Tibial nerve (tissue), 4 donors: Measurements from ENCODE around the gene PACSIN3. TPM values are rescaled to one million over a fixed set of nuclear protein-coding genes. Genes with fewer than 3 reads are reported as not detected.
A peak's percentile ranks its signal among the peaks of the same experiment; 100 is the strongest.

Experiments used
- DNase-seq, 2 donors: peaks; one replicate each; pipeline ENCODE4 v3.0.0-alpha.2; 2019; ENCODE audit warnings: low spot score in 2 of 2
- H3K27ac ChIP-seq, 4 donors: fragments of 200-600 bp; sonication (generic) in 3 of 4; one replicate each; pipeline ENCODE4 v1.5.1; 2017 to 2019; ENCODE audit warnings: mild to moderate bottlenecking in 1 of 4
- H3K27me3 ChIP-seq, 2 donors: fragments of 200-600 bp; sonication (generic) in 1 of 2; one replicate each; pipeline versions ENCODE4 v1.5.1 to v1.6.0; 2017 to 2019
- H3K36me3 ChIP-seq, 3 donors: fragments of 200-600 bp; sonication (generic); one replicate each; pipeline ENCODE4 v1.5.1; 2018 to 2019
- H3K4me1 ChIP-seq, 4 donors: fragments of 200-600 bp; sonication (generic) in 3 of 4; one replicate each; pipeline ENCODE4 v1.5.1; 2017 to 2019
- H3K4me3 ChIP-seq, 4 donors: fragments of 200-600 bp; sonication (generic) in 3 of 4; one replicate each; pipeline ENCODE4 v1.5.1; 2017 to 2019; ENCODE audit warnings: mild to moderate bottlenecking in 1 of 4, moderate library complexity in 1 of 4
- H3K9me3 ChIP-seq, 4 donors: fragments of 200-600 bp; sonication (generic) in 3 of 4; one replicate each; pipeline ENCODE4 v1.5.1; 2017 to 2019
- CTCF ChIP-seq, 5 experiments: fragments of 200-600 bp in 3 of 5; fragments of 450-650 bp in 2 of 5; sonication (generic) in 3 of 5; IDR thresholded peaks; one replicate each; pipeline ENCODE4 v1.5.1; 2016 to 2019; ENCODE audit warnings: antibody characterized with exemption in 5 of 5, mild to moderate bottlenecking in 3 of 5, moderate library complexity in 2 of 5
- EP300 ChIP-seq, 2 donors: sonication (generic); formaldehyde crosslinking; IDR thresholded peaks; one replicate each; pipeline ENCODE4 v1.6.1; 2017; ENCODE audit warnings: antibody characterized with exemption in 2 of 2, mild to moderate bottlenecking in 1 of 2
- POLR2A ChIP-seq, 2 donors: fragments of 450-650 bp; IDR thresholded peaks; one replicate each; pipeline ENCODE4 v1.6.1; 2017; ENCODE audit warnings: antibody characterized with exemption in 2 of 2, mild to moderate bottlenecking in 2 of 2, moderate library complexity in 2 of 2
- WGBS, 2 donors: methylation state at CpG; one replicate each; pipeline ENCODE4 v1.1.5; 2018; 5-methylcytosine and 5-hydroxymethylcytosine counted together
- total RNA-seq, 4 donors: library from RNA; depleted of rRNA; stranded (reverse); fragments of >200 nt; gene quantifications; one replicate each; pipeline ENCODE4 v1.1.0, GENCODE V29; 2016

PACSIN3 gene
- total RNA-seq, 4 donors from 2014 or later = 44.8 to 69.0 (median 61.6) TPM

- 57 to 60% methylated on average over 18 of the region's 18 CpGs for WGBS, 2 donors
- DNase-seq = no peak
- Histone ChIP-seq H3K9me3 (no peaks in the 10 kb centered on the region), H3K27me3 (no peaks in the 10 kb centered on the region), H3K4me1 (peaks cover 0 to 25% (median 8%) of the 10 kb centered on the region in 4 donors), H3K36me3 (peaks cover 0 to 36% (median 0%) of the 10 kb centered on the region in 3 donors), H3K27ac (no peak overlapping the region), H3K4me3 (no peak overlapping the region)
- no peak for TF ChIP-seq EP300 (IDR thresholded peaks at IDR 0.05)
- TF ChIP-seq POLR2A (IDR thresholded peaks at IDR 0.05) = no peak
- no peak for TF ChIP-seq CTCF (IDR thresholded peaks at IDR 0.05)
Measured at GRCh38 chr11:47154616-47155570, 31.3 kb downstream of the PACSIN3 start.

GRCh38 chr11:47152953-47153950 is 33.0 kb downstream of the PACSIN3 start:
- Histone ChIP-seq H3K9me3 (no peaks in the 10 kb centered on the region), H3K27ac (peak overlapping the region in 2 of 4 donors; percentile 52 to 58), H3K4me3 (no peak overlapping the region), H3K4me1 (peaks cover 0 to 41% (median 8%) of the 10 kb centered on the region in 4 donors), H3K36me3 (peaks cover 0 to 22% (median 0%) of the 10 kb centered on the region in 3 donors), H3K27me3 (no peaks in the 10 kb centered on the region)
- 42 to 44% methylated on average over 11 of the region's 11 CpGs for WGBS, 2 donors
- TF ChIP-seq POLR2A (IDR thresholded peaks at IDR 0.05) (no peak), CTCF (IDR thresholded peaks at IDR 0.05) (peak; percentile 90 to 96 (median 93)), EP300 (IDR thresholded peaks at IDR 0.05) (peak in 1 of 2 donors; percentile 73)
- DNase-seq = peak; percentile 80 to 93

- peaks cover 0 to 43% (median 8%) of the 10 kb centered on the region in 4 donors for H3K4me1 ChIP-seq
- no peaks in the 10 kb centered on the region for H3K27me3 ChIP-seq
- H3K27ac ChIP-seq = peak overlapping the region in 2 of 4 donors; percentile 52 to 58
- H3K9me3 ChIP-seq = no peaks in the 10 kb centered on the region
- WGBS, 2 donors = 80 to 88% methylated on average over 16 of the region's 16 CpGs
- peaks cover 0 to 18% (median 0%) of the 10 kb centered on the region in 3 donors for H3K36me3 ChIP-seq
- no peak overlapping the region for H3K4me3 ChIP-seq
- no peak for TF ChIP-seq POLR2A (IDR thresholded peaks at IDR 0.05)
- no peak for TF ChIP-seq CTCF (IDR thresholded peaks at IDR 0.05)
- TF ChIP-seq EP300 (IDR thresholded peaks at IDR 0.05) = no peak
- DNase-seq = no peak
Measured at GRCh38 chr11:47152126-47152952, 33.9 kb downstream of the PACSIN3 start.

GRCh38 chr11:47149782-47150181 is 36.5 kb downstream of the PACSIN3 start:
- no peaks in the 10 kb centered on the region for H3K9me3 ChIP-seq
- H3K27me3 ChIP-seq = no peaks in the 10 kb centered on the region
- 50 to 70% methylated on average over 2 of the region's 2 CpGs for whole genome bisulfite sequencing, 2 donors
- peaks cover 0 to 46% (median 6%) of the 10 kb centered on the region in 4 donors for H3K4me1 ChIP-seq
- peaks cover 0 to 7% (median 0%) of the 10 kb centered on the region in 3 donors for H3K36me3 ChIP-seq
- no peak overlapping the region for H3K27ac ChIP-seq
- DNase-seq = no peak
- TF ChIP-seq EP300 (IDR thresholded peaks at IDR 0.05) (no peak), CTCF (IDR thresholded peaks at IDR 0.05) (no peak), POLR2A (IDR thresholded peaks at IDR 0.05) (no peak)
- H3K4me3 ChIP-seq = no peak overlapping the region
